HepG2 (cell line): ENCODE measurements around the gene FOSL2. TPM values are rescaled to one million over a fixed set of nuclear protein-coding genes. Genes with fewer than 3 reads are reported as not detected.
A peak's percentile ranks its signal among the peaks of the same experiment; 100 is the strongest.

Source experiments
- ARNT2 ChIP-seq: sonication (generic); formaldehyde crosslinking; IDR thresholded peaks from 2 replicates; pipeline ENCODE4 v1.8.0; 2022; ENCODE audit warnings: mild to moderate bottlenecking, low read depth, missing genetic modification reagents, moderate library complexity
- ARNTL ChIP-seq: sonication (generic); formaldehyde crosslinking; IDR thresholded peaks from 2 replicates; pipeline ENCODE4 v1.4.0; 2020; ENCODE audit warnings: mild to moderate bottlenecking, missing genetic modification reagents
- ASH2L ChIP-seq: fragments of 300-600, 200-600 bp; sonication (generic); IDR thresholded peaks from 2 replicates; pipeline ENCODE4 v1.7.0; 2017; ENCODE audit warnings: low read depth, mild to moderate bottlenecking, moderate library complexity, mixed read lengths, low read length; ENCODE audit not compliant: insufficient read length
- CAMTA2 ChIP-seq: sonication (generic); formaldehyde crosslinking; IDR thresholded peaks from 2 replicates; pipeline ENCODE4 v1.4.0; 2020; ENCODE audit warnings: mild to moderate bottlenecking, missing genetic modification reagents, borderline replicate concordance
- FOXK2 ChIP-seq: fragments of 450-650 bp; IDR thresholded peaks from 2 replicates; pipeline ENCODE4 v1.6.1; 2016
- HMG20B ChIP-seq: conservative IDR thresholded peaks from 2 replicates; pipeline ENCODE4 v1.6.1; 2016; ENCODE audit warnings: missing genetic modification reagents, missing compliant biosample characterization
- IRX3 ChIP-seq: sonication (generic); formaldehyde crosslinking; IDR thresholded peaks from 2 replicates; pipeline ENCODE4 v1.8.1; 2023; ENCODE audit warnings: mild to moderate bottlenecking, low read depth, missing genetic modification reagents, borderline replicate concordance
- MAFK ChIP-seq, 2 experiments: IDR thresholded peaks in 1 of 2; conservative IDR thresholded peaks in 1 of 2; 2 replicates each; pipeline ENCODE4 v1.6.1; 2011; ENCODE audit warnings: improper control_type of control experiment in 2 of 2, low read length in 2 of 2
- MXD3 ChIP-seq: IDR thresholded peaks from 2 replicates; pipeline ENCODE4 v1.6.1; 2016; ENCODE audit warnings: mild to moderate bottlenecking, missing biosample characterization, missing genetic modification reagents
- PRPF4 ChIP-seq: fragments of 200-400 bp; formaldehyde crosslinking; IDR thresholded peaks from 2 replicates; pipeline ENCODE4 v1.6.1; 2016; ENCODE audit warnings: low read length, low read depth; ENCODE audit not compliant: poor library complexity, severe bottlenecking
- ZNF235 ChIP-seq: sonication (generic); formaldehyde crosslinking; IDR thresholded peaks from 2 replicates; pipeline ENCODE4 v1.8.1; 2023; ENCODE audit warnings: mild to moderate bottlenecking, missing genetic modification reagents, borderline replicate concordance
- ZNF292 ChIP-seq: sonication (generic); formaldehyde crosslinking; IDR thresholded peaks from 2 replicates; pipeline ENCODE4 v1.8.1; 2022; ENCODE audit warnings: mild to moderate bottlenecking, low read depth, missing genetic modification reagents, borderline replicate concordance
- ZNF407 ChIP-seq: sonication (generic); formaldehyde crosslinking; IDR thresholded peaks from one replicate; pipeline ENCODE4 v1.5.1; 2020; ENCODE audit warnings: mild to moderate bottlenecking, missing genetic modification reagents; ENCODE audit errors: not compliant biosample characterization
- polyA plus RNA-seq, 8 experiments: library from polyadenylated mRNA; depleted of rRNA in 3 of 8; stranded (reverse) in 7 of 8; unstranded in 1 of 8; fragments of >200 nt; fragmentation: Illumina TruSeq in 4 of 8; extraction: Trizol in 4 of 8; gene quantifications; 2 replicates each; pipeline versions ENCODE4 v1.2.1 to v1.2.3, GENCODE V29; 2011 to 2016; ENCODE audit warnings: low read depth in 4 of 8, missing spikeins in 1 of 8, mixed read lengths in 1 of 8; ENCODE audit not compliant: insufficient read depth in 1 of 8
- total RNA-seq, 5 experiments: library from RNA; depleted of rRNA; stranded (reverse); fragments of >200 nt; fragmentation: Illumina TruSeq; extraction: Trizol; gene quantifications; 2 replicates each; pipeline ENCODE4 v1.2.3, GENCODE V29; 2016; ENCODE audit warnings: low read depth in 1 of 5

The FOSL2 gene
- total and polyA plus RNA-seq, 2 of the 13 experiments (the other 11 are each of a cell fraction or from before 2014, with no cell fraction given), result 3.4 to 18.1 TPM

GRCh38 chr2:28356095-28356911 lies 36.4 kb upstream of the FOSL2 start (continued):
- TF ChIP-seq ZNF407 (no peak), IRX3 (CRISPR knock-in tag) (no peak), ASH2L (no peak), PRPF4 (no peak), HMG20B (CRISPR knock-in tag) (no peak), ZNF235 (CRISPR knock-in tag) (no peak), MXD3 (CRISPR knock-in tag) (no peak), FOXK2 (no peak), ARNTL (CRISPR knock-in tag) (no peak), ARNT2 (CRISPR knock-in tag) (no peak), CAMTA2 (no peak), ZNF292 (CRISPR knock-in tag) (0 out of 2 replicates have a peak, but pooled peaks have one; percentile 34), MAFK (conservative IDR thresholded peaks at IDR 0.05 in 1 of 2, IDR thresholded peaks at IDR 0.05 in 1 of 2; ENCODE audit: low read length in 2 of 2) (no peak)
- TF ChIP-seq, all 625 proteins: peak for 29
